ENCODE results near the gene AQR. TPM values are rescaled to one million over a fixed set of nuclear protein-coding genes. Genes with fewer than 3 reads are reported as not detected.

AQR gene
- polyA plus RNA-seq, 1 of the 3 experiments (the other 2 are of a cell fraction): 11.6 TPM

- 80% methylated on average over 2 of the region's 2 CpGs for WGBS (ENCODE audit: low lambda C conversion rate)
- Histone ChIP-seq H3K79me2 (ENCODE audit: insufficient read depth) (no peaks in the 10 kb centered on the region), H3F3A (replicated peaks; ENCODE audit: insufficient read depth) (peaks cover 35% of the 10 kb centered on the region), H3K4me2 (no peak overlapping the region), H3K9ac (no peak overlapping the region), H3K4me1 (ENCODE audit: control insufficient read depth in 1 of 2, insufficient read depth in 2 of 2, low read depth in 1 of 2, low read length in 1 of 2) (peaks cover 12 to 22% of the 10 kb centered on the region in 2 experiments), H4K20me1 (ENCODE audit: insufficient read depth) (0 out of 2 replicates have a peak, but pooled peaks cover 7% of the 10 kb centered on the region), H3K27me3 (ENCODE audit: insufficient read depth) (no peaks in the 10 kb centered on the region), H2AFZ (ENCODE audit: low read depth) (no peak overlapping the region), H3K9me2 (no peaks in the 10 kb centered on the region), H3K4me3 (ENCODE audit: low read depth in 2 of 2, low read length in 1 of 2) (no peak overlapping the region), H3K27ac (ENCODE audit: low read depth in 2 of 2, low read length in 1 of 2) (no peak overlapping the region; a peak in 1 of 4 replicates), H3K36me3 (replicated peaks in 1 of 2; ENCODE audit: control insufficient read depth in 1 of 2, insufficient read depth in 2 of 2, low read length in 1 of 2) (peaks cover 19 to 28% of the 10 kb centered on the region in 2 experiments), H3K9me3 (no peaks in the 10 kb centered on the region)
- TF ChIP-seq TEAD4 (IDR thresholded peaks at IDR 0.05; ENCODE audit: borderline replicate concordance, insufficient read depth) (no peak), GABPA (IDR thresholded peaks at IDR 0.05; ENCODE audit: low read depth) (no peak), ELF1 (IDR thresholded peaks at IDR 0.05) (no peak), RCOR1 (IDR thresholded peaks at IDR 0.05; ENCODE audit: low read length) (no peak), EZH2phosphoT487 (IDR thresholded peaks at IDR 0.05; ENCODE audit: borderline replicate concordance, low read depth) (no peak), TCF12 (IDR thresholded peaks at IDR 0.05) (no peak), REST (IDR thresholded peaks at IDR 0.05; ENCODE audit: low read depth, low read length) (no peak), RXRA (IDR thresholded peaks at IDR 0.05; ENCODE audit: borderline replicate concordance, low read depth) (no peak)
- no peak for DNase-seq
- ChIA-PET CTCF (interaction anchor here (0.7 to 3.7 kb wide), 5 partner anchors 10 to 168 kb away, joined by 3 to 15 read pairs (median 3); no protein-coding TSS in a partner anchor), POLR2A (no interaction called here)
These were observed 116.4 kb downstream of the AQR start for GRCh38 chr15:34853001-34853758.

- H3K4me2 ChIP-seq: no peak overlapping the region
- H3K27ac ChIP-seq (ENCODE audit: low read depth in 2 of 2, low read length in 1 of 2): no peak overlapping the region
- no peaks in the 10 kb centered on the region for H3K9me2 ChIP-seq
- no peaks in the 10 kb centered on the region for H3K79me2 ChIP-seq (ENCODE audit: insufficient read depth)
- POLR2A ChIA-PET: interaction anchor here (0.6 kb wide), 1 partner anchor 128 kb away, joined by 3 read pairs; no protein-coding TSS in a partner anchor
- H3F3A ChIP-seq (replicated peaks; ENCODE audit: insufficient read depth): peaks cover 31% of the 10 kb centered on the region
- no peak overlapping the region for H3K4me3 ChIP-seq (ENCODE audit: low read depth in 2 of 2, low read length in 1 of 2)
- H2AFZ ChIP-seq (ENCODE audit: low read depth): no peak overlapping the region
- DNase-seq: no peak
- 94% methylated on average over 4 of the region's 4 CpGs for WGBS (ENCODE audit: low lambda C conversion rate)
- no peaks in the 10 kb centered on the region for H3K27me3 ChIP-seq (ENCODE audit: insufficient read depth)
- peaks cover 14 to 15% of the 10 kb centered on the region in 2 experiments for H3K36me3 ChIP-seq (replicated peaks in 1 of 2; ENCODE audit: control insufficient read depth in 1 of 2, insufficient read depth in 2 of 2, low read length in 1 of 2)
- 0 out of 2 replicates have a peak, but pooled peaks cover 7% of the 10 kb centered on the region for H4K20me1 ChIP-seq (ENCODE audit: insufficient read depth)
- peaks cover 12 to 22% of the 10 kb centered on the region in 2 experiments for H3K4me1 ChIP-seq (ENCODE audit: control insufficient read depth in 1 of 2, insufficient read depth in 2 of 2, low read depth in 1 of 2, low read length in 1 of 2)
- no peaks in the 10 kb centered on the region for H3K9me3 ChIP-seq
- CTCF ChIA-PET: interaction anchor here (1.5 to 3.7 kb wide), 3 partner anchors 66 to 167 kb away, joined by 3 to 15 read pairs (median 4); no protein-coding TSS in a partner anchor
- H3K9ac ChIP-seq: no peak overlapping the region
- TF ChIP-seq YY1 (IDR thresholded peaks at IDR 0.05; ENCODE audit: low read depth) (no peak), FOSL2 (IDR thresholded peaks at IDR 0.05; ENCODE audit: borderline replicate concordance, low read depth) (no peak), FOXJ3 (CRISPR knock-in tag; IDR thresholded peaks at IDR 0.05) (no peak), NFIC (IDR thresholded peaks at IDR 0.05; ENCODE audit: borderline replicate concordance) (no peak), RAD21 (IDR thresholded peaks at IDR 0.05; ENCODE audit: low read length) (no peak), TEAD4 (IDR thresholded peaks at IDR 0.05; ENCODE audit: borderline replicate concordance, insufficient read depth) (no peak), MEF2A (IDR thresholded peaks at IDR 0.05; ENCODE audit: borderline replicate concordance, low read depth) (no peak), SMC3 (IDR thresholded peaks at IDR 0.05; ENCODE audit: low read depth, low read length) (no peak), ZBTB33 (IDR thresholded peaks at IDR 0.05; ENCODE audit: borderline replicate concordance, low read depth) (no peak), EP300 (IDR thresholded peaks at IDR 0.05; ENCODE audit: borderline replicate concordance in 1 of 2, low read depth in 1 of 2, low read length in 1 of 2) (no peak), MXI1 (IDR thresholded peaks at IDR 0.05; ENCODE audit: low read depth, low read length) (no peak)
These were observed 117.8 kb downstream of the AQR start for GRCh38 chr15:34851751-34852150.
